Occipital lobe (tissue), 2 donors: ENCODE data around the gene MIPOL1. TPM values are rescaled to one million over a fixed set of nuclear protein-coding genes. Genes with fewer than 3 reads are reported as not detected.
"Not testable (repeated sequence)": the region's sequence is repeated elsewhere in the genome, so short reads cannot be mapped to it uniquely, and the experiment has no call there.

Source experiments
- DNase-seq: peaks from one replicate; lab custom pipeline; 2025; lab: John Stamatoyannopoulos, UW
- total RNA-seq: library from RNA; depleted of rRNA; stranded (reverse); fragments of >200 nt; gene quantifications from one replicate; pipeline ENCODE4 v1.2.3, GENCODE V29; 2014

Gene MIPOL1, protein sequence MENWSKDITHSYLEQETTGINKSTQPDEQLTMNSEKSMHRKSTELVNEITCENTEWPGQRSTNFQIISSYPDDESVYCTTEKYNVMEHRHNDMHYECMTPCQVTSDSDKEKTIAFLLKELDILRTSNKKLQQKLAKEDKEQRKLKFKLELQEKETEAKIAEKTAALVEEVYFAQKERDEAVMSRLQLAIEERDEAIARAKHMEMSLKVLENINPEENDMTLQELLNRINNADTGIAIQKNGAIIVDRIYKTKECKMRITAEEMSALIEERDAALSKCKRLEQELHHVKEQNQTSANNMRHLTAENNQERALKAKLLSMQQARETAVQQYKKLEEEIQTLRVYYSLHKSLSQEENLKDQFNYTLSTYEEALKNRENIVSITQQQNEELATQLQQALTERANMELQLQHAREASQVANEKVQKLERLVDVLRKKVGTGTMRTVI
- total RNA-seq = 29.9 TPM

DNA sequence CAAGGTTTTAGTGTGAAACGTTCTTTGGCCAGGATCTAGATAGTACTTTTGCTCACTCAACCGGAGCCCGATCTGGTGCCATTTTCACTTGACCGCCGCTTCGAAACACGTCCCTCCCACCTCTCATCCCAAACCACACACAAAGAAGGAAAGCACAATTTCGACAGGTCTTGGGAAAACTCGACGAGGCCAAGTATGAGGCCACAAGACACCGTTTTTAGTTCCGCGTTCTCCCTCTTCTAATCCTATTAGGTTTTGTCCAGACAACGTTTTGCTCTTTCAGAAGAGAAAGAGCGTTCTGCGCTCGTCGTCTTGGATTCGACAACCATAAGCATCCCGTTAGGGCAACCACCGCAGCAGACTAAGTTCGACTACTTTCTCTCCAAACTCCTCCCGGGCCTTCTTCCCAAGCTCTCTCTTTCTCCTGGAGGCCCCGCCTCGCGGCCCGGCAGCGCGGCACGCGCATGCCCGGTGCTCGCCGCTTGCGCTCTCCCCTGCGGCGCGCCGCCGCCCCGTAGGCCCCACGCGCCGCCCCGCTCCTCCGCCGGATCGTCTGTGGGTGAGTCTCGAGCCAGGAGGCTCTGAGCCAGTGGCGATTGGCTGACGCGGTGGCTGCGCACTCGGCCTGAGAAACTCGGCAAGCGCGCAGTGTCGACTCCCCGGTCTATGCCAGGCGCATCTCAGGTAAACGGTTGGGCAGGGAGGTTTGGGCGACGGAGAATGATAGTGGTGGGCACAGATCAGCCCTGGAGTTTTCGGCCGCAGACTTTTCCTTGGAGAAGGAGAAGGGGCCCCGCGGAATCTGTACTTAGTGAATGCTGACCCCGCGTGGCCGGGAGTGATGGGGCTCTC is at the start of gene MIPOL1:
TSS of gene MIPOL1 (plus strand) at position 517 of the 852 bp plus-strand sequence. CDS start 49,952 bp downstream, outside the sequence.
- DNase-seq = peak; percentile 84

DNA sequence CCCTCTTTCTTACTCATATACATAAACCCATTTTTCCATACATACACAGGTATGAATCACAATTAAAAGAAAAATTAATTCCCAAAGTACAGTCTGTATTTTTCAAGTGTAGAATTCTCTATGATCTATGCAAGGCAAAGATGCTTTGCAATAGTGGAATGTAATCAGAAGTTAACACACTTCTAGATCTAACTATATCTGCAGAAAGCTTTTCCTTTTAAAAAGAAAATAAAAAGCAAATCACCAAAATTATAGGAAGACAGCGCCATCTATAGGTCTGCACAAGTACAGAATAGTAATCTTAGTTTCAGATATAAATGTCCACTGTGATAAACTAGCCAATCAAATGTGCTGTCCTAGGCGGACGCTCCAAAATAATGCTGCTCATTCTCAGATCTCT is 47.3 kb upstream of the MIPOL1 start:
- no peak for DNase-seq

DNA sequence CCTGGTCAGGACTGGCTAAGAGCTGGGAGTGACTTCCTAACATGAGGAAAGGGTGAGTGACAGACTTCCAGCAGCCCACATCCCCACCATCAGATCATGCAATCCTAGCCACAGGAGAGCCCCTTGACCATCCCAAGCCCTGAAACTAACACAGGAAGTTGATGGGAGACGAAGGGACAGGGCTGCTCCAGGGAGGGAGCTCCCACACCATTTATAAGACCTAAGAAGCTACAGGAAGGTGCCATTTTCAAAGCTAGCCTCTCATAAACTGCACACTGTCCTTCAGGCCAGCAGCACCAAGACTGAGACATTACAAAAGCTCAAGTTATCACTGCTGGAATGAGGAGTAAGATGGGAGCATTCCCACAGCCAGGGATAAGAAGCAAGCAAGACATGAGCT is 44.7 kb upstream of the MIPOL1 start:
- no peak for DNase-seq

DNA sequence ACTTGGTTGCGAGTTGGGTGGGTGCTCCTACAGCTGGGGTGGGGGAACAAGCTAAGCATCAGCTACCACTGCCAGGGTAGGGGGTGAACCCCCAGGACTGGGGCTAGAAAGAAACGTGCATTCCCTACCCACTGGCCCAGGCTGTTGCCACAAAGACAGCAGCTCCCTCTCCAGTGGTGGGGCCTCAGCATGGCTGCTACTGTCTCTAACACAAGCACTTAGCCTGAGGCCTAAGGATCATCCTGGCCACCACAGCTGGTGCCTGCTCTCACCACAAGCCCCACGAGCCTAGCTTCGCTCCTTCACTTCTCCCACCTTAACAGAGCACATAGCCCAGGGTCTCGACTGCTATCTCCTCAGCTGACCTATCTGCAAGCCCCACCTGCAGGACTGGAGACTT is 44.3 kb upstream of the MIPOL1 start:
- no peak for DNase-seq

DNA sequence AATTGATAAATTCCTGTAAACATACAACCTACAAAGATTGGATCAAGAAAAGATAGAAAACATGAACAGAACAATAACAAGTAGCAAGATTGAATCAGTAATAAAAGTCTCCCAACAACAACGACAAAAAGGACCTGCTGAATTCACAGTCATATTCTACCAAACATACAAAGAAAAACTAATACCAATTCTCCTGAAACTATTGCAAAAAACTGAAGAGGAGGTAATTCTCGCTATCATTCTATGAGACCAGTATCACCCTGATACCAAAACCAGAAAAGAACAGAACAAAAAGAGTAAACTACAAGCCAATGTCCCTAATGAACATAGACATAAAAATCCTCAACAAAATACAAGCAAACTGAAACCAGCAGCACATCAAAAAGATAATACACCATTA is 39.8 kb upstream of the MIPOL1 start:
- DNase-seq = no peak

DNA sequence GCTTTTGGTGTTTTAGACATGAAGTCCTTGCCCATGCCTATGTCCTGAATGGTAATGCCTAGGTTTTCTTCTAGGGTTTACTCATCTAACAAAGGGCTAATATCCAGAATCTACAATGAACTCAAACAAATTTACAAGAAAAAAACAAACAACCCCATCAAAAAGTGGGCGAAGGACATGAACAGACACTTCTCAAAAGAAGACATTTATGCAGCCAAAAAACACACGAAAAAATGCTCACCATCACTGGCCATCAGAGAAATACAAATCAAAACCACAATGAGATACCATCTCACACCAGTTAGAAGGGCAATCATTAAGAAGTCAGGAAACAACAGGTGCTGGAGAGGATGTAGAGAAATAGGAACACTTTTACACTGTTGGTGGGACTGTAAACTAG is 35.4 kb upstream of the MIPOL1 start:
- DNase-seq = not testable (repeated sequence)

DNA sequence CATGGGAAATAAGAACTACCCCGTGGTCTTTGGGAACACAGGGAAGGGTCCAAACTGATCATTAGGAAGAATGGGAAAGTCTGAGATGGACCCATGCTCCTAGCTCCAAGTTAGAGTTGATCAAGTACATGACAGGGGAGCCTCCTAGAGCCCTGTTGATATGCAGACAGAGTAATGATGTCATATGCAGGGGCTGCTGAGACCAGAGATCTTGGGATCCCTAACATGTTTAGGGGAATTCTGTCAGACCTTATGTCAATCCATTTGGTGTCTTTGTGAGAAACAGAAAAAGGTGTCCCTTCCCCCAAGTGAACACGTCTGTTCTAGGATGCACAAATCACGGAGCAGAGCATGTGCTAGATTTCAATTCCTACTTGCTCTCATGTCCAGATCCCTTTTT is 31.9 kb upstream of the MIPOL1 start:
- no peak for DNase-seq

DNA sequence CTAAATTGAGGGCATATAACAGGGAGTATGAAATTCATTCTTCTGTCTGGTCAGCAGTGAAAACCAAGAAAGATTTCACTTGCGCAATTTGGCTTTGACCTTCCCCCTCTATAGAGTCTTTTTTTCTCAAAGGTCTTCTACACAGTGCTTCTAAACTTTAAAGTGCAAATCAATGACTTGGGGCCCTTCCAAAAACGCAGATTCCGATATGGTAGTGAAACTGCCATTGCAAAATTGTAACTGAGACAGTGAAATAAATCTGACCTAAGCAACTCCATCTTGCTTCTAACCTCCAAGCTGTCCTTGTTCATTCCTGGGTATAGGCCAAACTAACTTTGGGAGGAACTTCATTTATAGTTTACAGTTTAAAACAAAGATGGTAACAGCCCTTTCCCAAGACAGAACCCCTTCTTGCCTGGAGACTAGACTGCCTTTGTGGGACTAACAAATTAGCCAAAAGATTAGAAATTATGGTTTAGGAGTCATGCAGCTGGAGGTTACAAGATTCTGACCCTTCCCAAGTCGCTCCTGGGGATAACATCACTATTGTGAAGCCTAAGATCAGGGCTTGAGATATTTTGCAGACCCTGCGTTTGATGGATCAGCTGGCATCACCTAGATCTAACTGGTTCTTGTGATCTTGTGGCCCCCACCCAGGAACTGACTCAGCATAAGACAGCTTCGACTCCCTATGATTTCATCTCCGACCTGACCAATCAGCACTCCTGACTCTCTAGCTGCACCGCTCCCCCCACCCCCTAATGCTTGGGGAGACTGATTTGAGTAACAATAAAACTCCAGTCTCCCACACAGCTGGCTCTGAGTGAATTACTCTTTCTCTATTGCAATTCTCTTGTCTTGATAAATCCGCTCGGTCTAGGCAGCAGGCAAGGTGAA is 30.3 kb upstream of the MIPOL1 start:
- DNase-seq = no peak

DNA sequence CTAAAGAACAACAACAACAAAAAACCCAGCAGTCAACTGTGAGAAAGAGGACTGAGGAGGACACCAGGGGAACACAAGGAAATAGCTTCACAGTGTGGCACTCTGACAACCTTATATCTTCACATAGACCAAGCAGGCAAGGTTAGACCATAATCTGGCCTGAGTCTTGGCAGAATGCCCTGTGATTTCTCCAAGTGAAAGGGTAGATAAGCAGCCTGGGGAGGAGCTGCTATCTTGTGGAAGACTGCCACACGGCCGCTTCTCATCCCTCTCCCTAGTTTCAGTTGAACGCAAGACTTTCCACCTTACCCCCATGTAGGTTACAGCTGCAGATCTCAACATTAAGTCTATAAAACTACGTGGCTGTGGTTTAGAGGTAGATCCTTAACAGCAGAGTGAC is 29.0 kb upstream of the MIPOL1 start:
- no peak for DNase-seq

DNA sequence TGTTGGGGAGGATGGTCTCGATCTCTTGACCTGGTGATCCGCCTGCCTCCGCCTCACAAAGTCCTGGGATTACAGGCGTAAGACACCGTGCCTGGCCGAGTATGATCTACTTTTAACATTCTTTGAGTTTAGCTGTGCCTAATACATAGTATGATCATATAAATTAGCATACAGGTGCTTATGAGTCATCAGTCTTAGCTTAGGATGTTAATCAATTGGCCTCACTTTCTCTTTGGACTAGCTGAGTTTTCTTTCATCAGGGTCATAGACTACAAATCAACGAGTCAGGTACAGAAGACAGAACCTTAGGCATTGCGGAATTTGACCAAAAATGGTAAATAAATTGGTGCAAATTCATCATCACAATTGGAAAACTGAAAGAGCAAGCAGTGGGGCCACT is 27.5 kb upstream of the MIPOL1 start:
- DNase-seq = no peak

DNA sequence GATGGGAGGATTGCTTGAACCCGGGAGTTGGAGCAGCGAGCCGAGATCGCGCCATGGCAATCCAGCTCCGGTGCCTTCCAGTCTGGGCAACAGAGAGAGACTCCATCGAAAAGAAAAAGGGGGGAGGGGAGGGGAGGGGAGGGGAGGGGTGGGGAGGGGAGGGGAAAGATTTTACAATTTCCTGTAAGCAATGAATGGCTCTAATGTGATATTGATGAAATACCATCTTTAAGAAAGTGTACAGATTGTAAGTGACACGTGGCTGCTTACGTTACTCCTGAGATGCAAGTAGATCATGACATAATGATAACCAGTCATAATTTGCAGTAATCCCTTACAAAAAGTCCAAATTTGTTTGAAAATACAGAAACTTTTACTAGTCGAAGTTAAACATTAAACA is 26.7 kb upstream of the MIPOL1 start:
- no peak for DNase-seq

DNA sequence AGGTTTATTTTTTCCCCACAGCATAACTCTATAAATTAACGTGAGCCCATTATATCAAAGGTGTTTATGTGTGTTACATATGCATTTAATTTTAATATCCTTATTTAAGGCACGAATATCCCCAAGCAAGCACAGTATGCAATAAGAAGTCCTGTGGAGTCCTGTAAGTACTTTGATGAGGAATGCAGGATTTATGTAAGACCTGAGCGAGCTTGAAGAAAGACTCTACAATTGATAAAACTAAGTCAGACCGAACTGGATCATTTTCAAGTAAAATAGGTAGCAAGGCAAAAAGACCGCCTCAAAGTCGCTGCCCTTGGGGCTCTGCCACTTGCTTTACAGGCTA is 26.1 kb upstream of the MIPOL1 start:
- DNase-seq = no peak

DNA sequence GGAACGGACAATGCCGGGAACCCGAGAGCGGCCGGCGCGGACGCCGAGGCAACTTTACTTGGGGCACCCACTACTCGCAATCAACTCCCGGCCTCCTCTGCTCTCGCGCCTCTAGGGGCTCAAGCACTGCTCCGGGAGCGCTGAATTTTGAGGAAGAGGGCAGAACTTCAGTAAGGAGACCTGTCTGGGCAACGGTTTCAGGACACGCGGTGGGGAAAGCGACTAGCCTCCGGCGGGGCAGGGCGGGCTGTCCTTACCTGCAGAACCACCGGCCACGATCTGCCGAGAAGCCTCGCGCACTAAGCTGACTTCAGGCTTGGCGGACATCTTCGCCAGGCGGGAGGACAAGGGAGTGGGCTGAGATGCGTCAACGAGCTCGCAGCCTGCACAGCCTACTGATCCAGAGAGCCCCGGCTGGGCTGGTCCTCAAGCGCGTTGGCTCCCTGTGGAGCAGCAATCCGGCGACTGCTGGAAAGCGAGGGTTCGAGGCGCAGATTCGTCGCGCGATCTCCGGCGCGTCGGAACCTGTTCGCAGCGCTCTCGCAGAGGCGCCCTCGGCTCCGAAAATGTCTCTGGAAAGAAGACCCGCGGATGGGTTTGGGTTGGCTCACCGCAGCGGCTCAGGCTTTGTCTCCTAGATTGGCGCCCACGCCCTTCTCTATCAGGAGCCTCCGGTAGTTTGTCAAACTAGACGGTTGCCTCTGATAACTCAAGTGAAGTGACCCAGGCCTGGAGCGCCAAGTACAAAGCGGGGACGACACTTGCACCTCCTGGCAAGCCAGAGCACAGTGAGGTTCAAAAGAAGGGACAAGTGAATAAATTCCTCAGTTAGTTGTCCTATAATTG is 25.5 kb upstream of the MIPOL1 start, which contains the start of gene SLC25A21:
TSS of gene SLC25A21 (minus strand) at position 583 of the 846 bp plus-strand sequence.
- DNase-seq = peak; percentile 82

DNA sequence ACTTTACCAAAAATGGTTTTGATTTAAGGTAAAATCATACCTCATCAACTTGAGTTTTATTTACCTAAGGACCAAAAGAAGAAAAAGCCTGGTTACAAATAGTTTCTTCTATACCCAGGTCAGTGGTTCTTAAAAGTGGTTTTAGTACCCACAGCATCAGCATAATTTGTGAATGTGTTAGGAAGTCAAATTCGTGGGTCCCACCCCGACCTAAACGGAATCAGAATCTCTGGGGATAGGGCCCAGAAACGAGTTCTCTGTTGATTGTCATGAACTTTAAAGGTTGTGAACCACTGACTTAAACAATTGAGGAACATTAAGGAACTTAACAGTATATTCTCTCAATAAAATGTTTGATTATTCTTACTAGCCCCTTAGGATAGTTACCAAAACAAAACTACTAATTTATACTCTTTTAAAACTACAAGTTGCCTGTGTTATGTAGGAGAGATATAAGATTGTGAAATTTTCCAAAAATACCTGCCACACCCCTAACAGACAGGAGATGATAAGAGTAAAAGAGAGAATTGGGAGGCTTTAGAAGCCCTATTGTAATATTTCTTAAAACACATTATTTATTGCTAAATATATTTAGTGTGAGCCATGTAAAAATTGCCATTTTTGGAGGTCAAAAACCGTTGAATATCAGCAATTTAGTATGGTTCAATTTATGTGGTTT is 24.7 kb upstream of the MIPOL1 start:
- DNase-seq = no peak

DNA sequence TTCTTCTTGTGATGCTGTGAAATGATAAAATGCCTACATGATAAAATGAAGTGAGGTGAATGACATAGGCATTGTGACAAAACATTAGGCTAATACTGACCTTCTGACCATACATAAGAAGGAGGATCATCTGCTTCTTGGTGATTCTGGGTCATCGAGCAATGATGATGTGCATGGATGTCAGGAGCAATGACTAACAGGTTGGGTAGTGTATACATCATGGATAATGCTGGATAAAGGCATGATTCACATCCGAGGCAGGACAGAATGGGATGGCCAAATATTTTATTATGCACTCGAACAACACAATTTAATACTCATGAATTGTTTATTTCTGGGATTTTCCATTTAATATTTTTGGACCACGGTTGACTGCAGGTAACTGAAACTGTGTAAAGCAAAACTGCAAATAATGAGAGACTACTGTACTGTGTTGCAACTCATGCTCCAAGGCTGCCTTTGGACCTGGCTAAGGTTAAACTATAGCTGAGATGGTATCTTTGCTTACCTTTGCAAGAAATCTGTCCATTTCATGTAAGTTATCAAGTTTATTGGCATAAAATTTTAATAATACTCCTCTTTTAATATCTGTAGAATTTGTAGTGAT is 17.7 kb upstream of the MIPOL1 start:
- no peak for DNase-seq

DNA sequence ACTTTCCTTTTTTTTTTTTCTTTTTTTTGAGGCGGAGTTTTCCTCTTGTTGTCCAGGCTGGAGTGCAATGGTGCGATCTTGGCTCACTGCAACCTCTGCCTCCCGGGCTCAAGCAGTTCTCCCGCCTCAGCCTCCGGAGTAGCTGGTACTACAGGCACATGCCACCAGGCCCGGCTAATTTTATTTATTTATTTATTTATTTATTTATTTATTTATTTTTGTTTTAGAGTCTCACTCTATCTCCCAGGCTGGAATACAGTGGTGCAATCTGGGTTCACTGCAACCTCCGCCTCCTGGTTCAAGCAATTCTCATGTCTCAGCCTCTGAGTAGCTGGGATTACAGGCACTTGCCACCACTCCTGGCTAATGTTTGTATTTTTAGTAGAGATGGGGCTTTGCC is 16.9 kb upstream of the MIPOL1 start:
- not testable (repeated sequence) for DNase-seq

DNA sequence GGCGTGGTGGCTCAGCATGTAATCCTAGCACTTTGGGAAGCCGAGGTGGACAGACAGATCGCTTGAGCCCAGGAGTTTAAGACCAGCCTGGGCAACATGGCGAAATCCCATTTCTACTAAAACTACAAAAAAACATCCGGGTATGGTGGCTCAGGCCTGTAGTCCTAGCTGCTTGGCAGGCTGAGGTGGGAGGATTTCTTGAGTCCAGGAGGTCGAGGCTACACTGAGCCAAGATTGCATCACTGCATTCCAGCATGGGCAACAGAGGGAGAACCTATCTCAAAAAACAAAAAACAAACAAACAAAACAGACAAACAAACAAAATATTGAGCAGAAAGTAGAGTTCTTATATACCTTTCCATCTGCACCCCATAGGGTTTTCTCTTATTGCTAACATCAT is 16.3 kb upstream of the MIPOL1 start:
- DNase-seq = no peak

DNA sequence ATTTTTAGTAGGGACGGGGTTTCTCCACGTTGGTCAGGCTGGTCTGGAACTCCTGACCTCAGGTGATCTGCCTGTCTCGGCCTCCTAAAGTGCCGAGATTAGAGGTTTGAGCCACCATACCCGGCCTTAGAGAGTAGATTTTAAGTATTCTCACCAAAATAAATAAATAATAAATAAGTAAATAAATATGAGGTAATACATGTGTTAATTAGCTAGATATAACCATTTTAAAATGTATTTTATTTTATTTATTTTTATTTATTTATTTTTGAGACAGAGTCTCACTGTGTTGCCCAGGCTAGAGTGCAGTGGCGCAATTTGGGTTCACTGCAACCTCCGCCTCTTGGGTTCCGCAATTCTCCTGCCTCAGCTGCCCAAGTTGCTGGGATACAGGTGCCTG is 13.2 kb upstream of the MIPOL1 start:
- not testable (repeated sequence) for DNase-seq

DNA sequence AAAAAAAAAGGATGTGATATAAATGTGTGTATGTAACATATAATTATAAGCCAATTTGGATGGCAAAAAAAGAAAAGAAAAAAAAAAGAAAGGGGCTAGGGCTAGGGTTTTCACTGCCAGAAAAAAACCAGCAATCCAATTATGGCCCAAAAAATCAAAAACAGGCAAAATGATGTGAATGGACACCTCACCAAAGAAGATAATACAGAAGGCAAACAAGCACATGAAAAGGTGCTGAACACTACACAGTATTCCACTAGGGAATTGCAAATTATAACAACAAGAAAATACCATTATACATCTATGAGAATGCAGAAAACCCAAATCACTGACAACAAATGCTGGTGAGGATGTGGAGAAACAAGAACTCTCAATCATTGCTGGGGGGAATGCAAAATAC is 12.1 kb upstream of the MIPOL1 start:
- no peak for DNase-seq

DNA sequence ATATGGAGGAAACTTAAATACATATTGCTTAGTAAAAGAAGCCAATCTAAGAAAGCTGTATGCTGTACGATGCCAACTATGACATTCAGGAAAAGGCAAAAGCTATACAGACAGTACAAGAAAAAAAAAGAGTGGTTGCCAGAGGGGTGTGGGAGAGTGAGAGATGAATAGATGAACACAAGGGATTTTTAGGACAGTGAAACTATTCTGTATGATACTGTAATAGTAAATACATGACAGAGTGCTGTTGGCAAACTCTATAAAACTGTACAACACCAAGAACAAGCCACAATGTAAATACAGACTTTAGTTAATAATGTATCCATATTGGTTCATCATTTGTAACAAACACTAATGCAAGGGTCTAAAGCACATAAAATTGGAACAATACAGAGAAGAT is 10.9 kb upstream of the MIPOL1 start:
- no peak for DNase-seq
